ENCODE results near the gene DMRTB1. TPM values are rescaled to one million over a fixed set of nuclear protein-coding genes. Genes with fewer than 3 reads are reported as not detected.
"Not testable (repeated sequence)": the region's sequence is repeated elsewhere in the genome, so short reads cannot be mapped to it uniquely, and the experiment has no call there.

DMRTB1 gene
- total RNA-seq, 1 donor from 2014 or later = not detected

DNA sequence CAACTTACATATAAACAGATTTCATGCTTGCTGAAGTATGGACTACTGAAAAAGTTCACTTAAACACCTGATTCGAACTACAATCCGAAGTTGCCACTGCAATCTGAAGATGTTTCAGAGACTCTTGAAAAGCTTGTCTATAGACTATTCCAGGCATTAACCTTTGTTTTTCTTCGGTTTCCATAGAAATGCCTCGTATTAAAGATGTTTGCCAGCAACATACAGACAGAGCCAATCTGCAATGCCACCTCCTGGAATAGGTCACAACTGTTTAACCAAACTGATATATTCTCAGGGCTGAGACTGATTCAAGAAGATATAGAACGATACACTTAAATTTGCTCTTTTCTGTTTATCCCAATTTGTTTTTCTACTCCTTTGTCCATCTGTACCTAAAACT, 28.9 kb upstream of the DMRTB1 start:
- no peaks in the 10 kb centered on the region for H3K9me3 Mint-ChIP-seq (ENCODE audit: unreplicated experiment)
- peaks cover 4% of the 10 kb centered on the region for H3K27me3 Mint-ChIP-seq (ENCODE audit: unreplicated experiment)
- H3K4me1 Mint-ChIP-seq (ENCODE audit: unreplicated experiment) = peaks cover 36% of the 10 kb centered on the region
- no peak for DNase-seq (ENCODE audit: low spot score)
- TF ChIP-seq, protein P1, sequence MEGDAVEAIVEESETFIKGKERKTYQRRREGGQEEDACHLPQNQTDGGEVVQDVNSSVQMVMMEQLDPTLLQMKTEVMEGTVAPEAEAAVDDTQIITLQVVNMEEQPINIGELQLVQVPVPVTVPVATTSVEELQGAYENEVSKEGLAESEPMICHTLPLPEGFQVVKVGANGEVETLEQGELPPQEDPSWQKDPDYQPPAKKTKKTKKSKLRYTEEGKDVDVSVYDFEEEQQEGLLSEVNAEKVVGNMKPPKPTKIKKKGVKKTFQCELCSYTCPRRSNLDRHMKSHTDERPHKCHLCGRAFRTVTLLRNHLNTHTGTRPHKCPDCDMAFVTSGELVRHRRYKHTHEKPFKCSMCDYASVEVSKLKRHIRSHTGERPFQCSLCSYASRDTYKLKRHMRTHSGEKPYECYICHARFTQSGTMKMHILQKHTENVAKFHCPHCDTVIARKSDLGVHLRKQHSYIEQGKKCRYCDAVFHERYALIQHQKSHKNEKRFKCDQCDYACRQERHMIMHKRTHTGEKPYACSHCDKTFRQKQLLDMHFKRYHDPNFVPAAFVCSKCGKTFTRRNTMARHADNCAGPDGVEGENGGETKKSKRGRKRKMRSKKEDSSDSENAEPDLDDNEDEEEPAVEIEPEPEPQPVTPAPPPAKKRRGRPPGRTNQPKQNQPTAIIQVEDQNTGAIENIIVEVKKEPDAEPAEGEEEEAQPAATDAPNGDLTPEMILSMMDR (IDR thresholded peaks at IDR 0.05; ENCODE audit: unreplicated experiment) = no peak
- no peak overlapping the region for H3K4me3 Mint-ChIP-seq (ENCODE audit: unreplicated experiment)
- no peaks in the 10 kb centered on the region for H3K36me3 Mint-ChIP-seq (ENCODE audit: low read depth, unreplicated experiment)
- H3K27ac Mint-ChIP-seq (ENCODE audit: unreplicated experiment) = peak overlapping the region; percentile 89

DNA sequence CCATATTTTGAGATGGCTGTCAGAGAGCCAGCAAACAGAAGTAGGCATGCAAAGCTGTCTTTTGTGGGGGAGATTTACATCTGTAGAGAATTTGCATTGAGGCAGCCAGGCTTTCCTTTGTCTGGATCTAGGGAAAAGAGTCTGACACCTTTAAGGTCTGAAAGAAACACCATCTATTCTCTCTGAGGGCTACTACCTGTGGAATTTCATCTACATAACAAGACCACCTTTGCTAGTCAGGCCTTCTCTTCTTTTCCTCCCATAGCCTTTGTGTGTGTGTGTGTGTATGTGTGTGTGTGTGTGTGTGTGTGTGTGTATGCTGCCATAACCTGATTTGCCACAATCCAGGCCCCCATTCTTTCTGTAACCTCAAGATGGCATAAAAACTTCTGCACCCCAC, 28.4 kb upstream of the DMRTB1 start:
- Mint-ChIP-seq H3K27ac (ENCODE audit: unreplicated experiment) (peak overlapping the region; percentile 5), H3K9me3 (ENCODE audit: unreplicated experiment) (no peaks in the 10 kb centered on the region), H3K27me3 (ENCODE audit: unreplicated experiment) (peaks cover 3% of the 10 kb centered on the region), H3K4me1 (ENCODE audit: unreplicated experiment) (peaks cover 36% of the 10 kb centered on the region), H3K4me3 (ENCODE audit: unreplicated experiment) (no peak overlapping the region), H3K36me3 (ENCODE audit: low read depth, unreplicated experiment) (no peaks in the 10 kb centered on the region)
- TF ChIP-seq, protein P1 (IDR thresholded peaks at IDR 0.05; ENCODE audit: unreplicated experiment) = no peak
- DNase-seq (ENCODE audit: low spot score) = no peak

DNA sequence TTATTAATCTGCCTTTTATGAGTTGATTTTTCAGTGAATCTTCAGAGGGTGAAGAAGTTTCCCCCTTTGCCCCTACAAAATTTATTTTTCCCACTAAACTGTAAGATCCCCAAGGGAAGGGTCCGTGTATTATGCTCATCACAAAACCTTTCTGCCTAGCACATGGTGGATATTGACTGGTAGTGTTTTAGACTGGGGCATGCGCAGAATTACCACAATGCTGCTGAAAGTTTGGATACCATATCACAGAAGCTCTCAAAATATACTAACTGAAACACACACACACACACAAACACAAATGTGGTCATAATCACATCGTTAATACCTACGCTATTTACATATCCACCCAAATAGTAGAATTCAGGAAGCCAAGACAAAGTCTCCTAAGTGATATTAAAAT, 28.0 kb upstream of the DMRTB1 start:
- no peak for DNase-seq (ENCODE audit: low spot score)
- peak overlapping the region; percentile 5 for H3K27ac Mint-ChIP-seq (ENCODE audit: unreplicated experiment)

DNA sequence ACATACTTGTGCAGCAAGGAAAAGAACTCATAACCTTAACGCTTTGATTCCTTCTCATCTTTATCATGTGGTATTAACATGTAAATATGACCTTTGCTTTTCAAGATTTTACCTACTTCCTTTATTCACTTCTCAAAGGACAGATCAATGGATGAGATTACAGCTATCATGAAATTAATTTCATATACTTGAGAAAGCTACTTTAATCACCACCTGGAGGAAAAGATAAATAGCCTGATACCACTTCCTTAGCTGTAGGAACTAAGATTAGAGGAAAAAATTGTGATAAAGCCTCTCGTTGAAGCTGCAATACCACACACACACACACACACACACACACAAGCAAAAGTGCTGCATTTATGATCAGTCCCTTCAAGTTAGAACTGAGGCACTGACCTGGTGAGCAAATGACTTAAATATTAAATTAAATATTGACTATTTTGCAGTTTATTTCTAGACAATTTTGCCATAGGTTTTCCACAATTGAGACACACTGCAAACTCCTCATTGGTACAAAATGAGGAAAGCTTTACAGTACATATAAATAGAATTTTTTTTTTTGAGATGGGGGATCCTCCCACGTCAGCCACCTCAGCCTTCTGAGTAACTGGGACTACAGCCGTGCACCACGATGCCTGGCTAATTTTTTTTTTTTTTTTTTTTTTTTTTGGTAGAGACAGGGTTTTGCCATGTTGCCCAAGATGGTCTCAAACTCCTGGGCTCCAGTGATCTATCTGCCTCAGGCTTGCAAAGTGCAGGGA, 27.2 kb upstream of the DMRTB1 start:
- Mint-ChIP-seq H3K4me3 (ENCODE audit: unreplicated experiment) (no peak overlapping the region), H3K4me1 (ENCODE audit: unreplicated experiment) (peaks cover 36% of the 10 kb centered on the region), H3K27ac (ENCODE audit: unreplicated experiment) (no peak overlapping the region), H3K27me3 (ENCODE audit: unreplicated experiment) (peaks cover 6% of the 10 kb centered on the region), H3K9me3 (ENCODE audit: unreplicated experiment) (no peaks in the 10 kb centered on the region), H3K36me3 (ENCODE audit: low read depth, unreplicated experiment) (no peaks in the 10 kb centered on the region)
- TF ChIP-seq, protein P1 (IDR thresholded peaks at IDR 0.05; ENCODE audit: unreplicated experiment) = no peak
- no peak for DNase-seq (ENCODE audit: low spot score)

More for the DNA sequence above, 28.0 kb upstream of the DMRTB1 start:
- Mint-ChIP-seq H3K9me3 (ENCODE audit: unreplicated experiment) (no peaks in the 10 kb centered on the region), H3K27me3 (ENCODE audit: unreplicated experiment) (peaks cover 3% of the 10 kb centered on the region), H3K4me3 (ENCODE audit: unreplicated experiment) (no peak overlapping the region), H3K36me3 (ENCODE audit: low read depth, unreplicated experiment) (no peaks in the 10 kb centered on the region), H3K4me1 (ENCODE audit: unreplicated experiment) (peaks cover 36% of the 10 kb centered on the region)
- TF ChIP-seq, protein P1 (IDR thresholded peaks at IDR 0.05; ENCODE audit: unreplicated experiment) = no peak

DNA sequence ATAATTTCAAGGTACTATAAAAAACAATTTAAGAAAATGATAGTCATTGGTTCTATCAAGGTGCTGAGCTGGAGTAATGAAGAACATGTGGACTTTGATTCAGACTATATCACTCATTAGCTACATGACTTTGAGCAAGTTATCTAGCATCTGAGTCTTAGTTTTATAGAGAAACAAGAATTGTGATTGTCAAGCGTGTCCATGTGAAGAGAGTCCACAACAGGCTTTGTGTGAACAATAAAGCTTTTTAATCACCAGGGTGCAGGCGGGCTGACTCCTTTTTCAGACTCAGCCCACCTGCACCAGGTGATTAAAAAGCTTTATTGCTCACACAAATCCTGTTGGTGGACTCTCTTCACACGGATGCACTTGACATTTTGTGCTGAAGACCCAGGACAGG, 26.6 kb upstream of the DMRTB1 start:
- H3K4me1 Mint-ChIP-seq (ENCODE audit: unreplicated experiment) = peaks cover 36% of the 10 kb centered on the region
- no peaks in the 10 kb centered on the region for H3K36me3 Mint-ChIP-seq (ENCODE audit: low read depth, unreplicated experiment)
- H3K27me3 Mint-ChIP-seq (ENCODE audit: unreplicated experiment) = peaks cover 6% of the 10 kb centered on the region
- no peak for DNase-seq (ENCODE audit: low spot score)
- H3K4me3 Mint-ChIP-seq (ENCODE audit: unreplicated experiment) = no peak overlapping the region
- TF ChIP-seq, protein P1 (IDR thresholded peaks at IDR 0.05; ENCODE audit: unreplicated experiment) = no peak
- no peaks in the 10 kb centered on the region for H3K9me3 Mint-ChIP-seq (ENCODE audit: unreplicated experiment)
- no peak overlapping the region for H3K27ac Mint-ChIP-seq (ENCODE audit: unreplicated experiment)

DNA sequence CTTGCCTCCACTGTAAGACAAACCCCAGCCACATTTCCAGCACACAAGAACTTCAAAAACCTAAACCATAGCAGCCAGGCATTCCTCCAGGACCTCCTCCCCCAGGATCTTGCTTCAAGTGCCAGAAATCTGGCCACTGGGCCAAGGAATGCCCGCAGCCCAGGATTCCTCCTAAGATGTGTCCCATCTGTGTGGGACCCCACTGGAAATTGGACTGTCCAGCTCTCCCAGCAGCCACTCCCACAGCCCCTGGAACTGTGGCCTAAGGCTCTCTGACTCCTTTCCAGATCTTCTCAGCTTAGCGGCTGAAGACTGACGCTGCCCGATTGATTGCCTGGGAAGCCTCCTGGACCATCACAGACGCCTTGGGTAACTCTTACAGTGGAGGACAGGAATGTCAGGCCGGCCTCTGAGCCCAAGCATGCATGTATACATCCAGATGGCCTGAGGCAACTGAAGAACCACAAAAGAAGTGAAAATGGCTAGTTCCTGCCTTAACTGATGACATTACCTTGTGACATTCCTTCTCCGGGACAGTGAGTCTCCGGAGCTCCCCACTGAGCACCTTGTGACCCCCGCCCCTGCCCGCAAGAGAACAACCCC, 24.7 kb upstream of the DMRTB1 start:
- H3K4me1 Mint-ChIP-seq (ENCODE audit: unreplicated experiment) = peaks cover 33% of the 10 kb centered on the region
- H3K36me3 Mint-ChIP-seq (ENCODE audit: low read depth, unreplicated experiment); DNase-seq (ENCODE audit: low spot score); H3K27ac Mint-ChIP-seq (ENCODE audit: unreplicated experiment); H3K9me3 Mint-ChIP-seq (ENCODE audit: unreplicated experiment); H3K27me3 Mint-ChIP-seq (ENCODE audit: unreplicated experiment); H3K4me3 Mint-ChIP-seq (ENCODE audit: unreplicated experiment): not testable (repeated sequence)
